OCI-LY1 (cell line): ENCODE results near the gene MARCHF6.

Experiments
- H2AFZ ChIP-seq: fragments of 200-600 bp; sonication (generic), shearing (Covaris generic); 2 replicates; pipeline ENCODE4 v1.6.0; 2014; ENCODE audit warnings: antibody characterized with exemption, mild to moderate bottlenecking, low read length
- H3F3A ChIP-seq: fragments of 200-600 bp; sonication (generic), shearing (Covaris generic); 2 replicates; pipeline ENCODE4 v1.6.0; 2014; ENCODE audit warnings: mild to moderate bottlenecking, antibody characterized with exemption, low read length, moderate library complexity; ENCODE audit not compliant: insufficient read depth
- H3K27ac ChIP-seq: fragments of 200-600 bp; sonication (generic); 2 replicates; pipeline ENCODE4 v1.5.1; 2014; ENCODE audit warnings: low read length, mixed run types, mild to moderate bottlenecking, low read depth; ENCODE audit not compliant: poor library complexity, severe bottlenecking
- H3K27me3 ChIP-seq: fragments of 200-600 bp; sonication (generic); 2 replicates; pipeline ENCODE4 v1.6.0; 2014; ENCODE audit warnings: antibody characterized with exemption, mild to moderate bottlenecking, low read length, moderate library complexity; ENCODE audit not compliant: insufficient read depth
- H3K36me3 ChIP-seq: fragments of 200-600 bp; sonication (generic); 2 replicates; pipeline ENCODE4 v1.6.1; 2014; ENCODE audit warnings: mild to moderate bottlenecking, antibody characterized with exemption, low read length, moderate library complexity, mixed read lengths; ENCODE audit not compliant: insufficient read depth
- H3K4me1 ChIP-seq: fragments of 200-600 bp; sonication (generic); 2 replicates; pipeline ENCODE4 v1.5.1; 2014; ENCODE audit warnings: mild to moderate bottlenecking, low read length, moderate library complexity; ENCODE audit not compliant: insufficient read depth, severe bottlenecking
- H3K4me2 ChIP-seq: fragments of 200-600 bp; sonication (generic), shearing (Covaris generic); 2 replicates; pipeline ENCODE4 v1.6.1; 2014; ENCODE audit warnings: low read length
- H3K4me3 ChIP-seq: fragments of 200-600 bp; sonication (generic); 2 replicates; pipeline ENCODE4 v1.5.1; 2014; ENCODE audit warnings: low read length, low read depth, mild to moderate bottlenecking, mixed read lengths; ENCODE audit not compliant: poor library complexity, severe bottlenecking
- H3K79me2 ChIP-seq: fragments of 200-600 bp; shearing (Covaris generic); 2 replicates; pipeline ENCODE4 v1.6.1; 2016; ENCODE audit warnings: mixed run types, low read length, mixed read lengths; ENCODE audit not compliant: insufficient read depth
- H3K9ac ChIP-seq: fragments of 200-600 bp; sonication (generic), shearing (Covaris generic); 2 replicates; pipeline ENCODE4 v1.6.1; 2014; ENCODE audit warnings: mild to moderate bottlenecking, low read length, mixed read lengths
- H3K9me2 ChIP-seq: fragments of 200-600 bp; sonication (generic), shearing (Covaris generic); 2 replicates; pipeline ENCODE4 v1.6.1; 2014; ENCODE audit warnings: low read depth, mild to moderate bottlenecking, low read length, mixed read lengths
- H3K9me3 ChIP-seq: fragments of 200-600 bp; shearing (Covaris generic); 2 replicates; pipeline ENCODE4 v1.6.1; 2014; ENCODE audit warnings: low read length, mixed read lengths
- H4K20me1 ChIP-seq: fragments of 200-600 bp; sonication (generic), shearing (Covaris generic); 2 replicates; pipeline ENCODE4 v1.6.0; 2016; ENCODE audit warnings: mild to moderate bottlenecking, low read length; ENCODE audit not compliant: insufficient read depth
- EZH2 ChIP-seq: fragments of 200-600 bp; sonication (generic), shearing (Covaris generic); IDR thresholded peaks from 2 replicates; pipeline ENCODE4 v1.8.0; 2017; ENCODE audit warnings: borderline replicate concordance, mixed run types, mild to moderate bottlenecking, antibody characterized with exemption, low read length, moderate library complexity, mixed read lengths
- TF ChIP-seq, protein P1 (sequence below): fragments of 200-600 bp; sonication (generic), shearing (Covaris generic); IDR thresholded peaks from 2 replicates; pipeline ENCODE4 v1.5.1; 2017; ENCODE audit warnings: mild to moderate bottlenecking, antibody characterized with exemption, low read length, moderate library complexity, mixed read lengths

Gene MARCHF6

DNA sequence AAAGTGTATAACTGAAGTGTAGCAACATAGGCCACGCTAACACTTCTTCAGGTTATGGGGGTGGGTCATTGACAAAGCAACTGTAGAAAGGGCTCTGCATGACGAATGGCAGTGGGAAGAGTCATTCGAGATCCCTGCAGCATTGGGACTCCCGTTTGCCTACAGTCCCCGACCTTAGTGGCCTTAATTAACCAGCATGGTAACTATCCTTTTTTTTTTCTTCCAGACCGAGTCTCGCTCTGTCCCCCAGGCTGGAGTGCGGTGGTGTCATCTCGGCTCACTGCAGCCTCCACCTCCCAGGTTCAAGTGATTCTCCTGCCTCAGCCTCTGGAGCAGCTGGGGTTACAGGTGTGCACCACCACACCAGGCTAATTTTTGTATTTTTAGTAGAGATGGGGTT lies 31.6 kb upstream of the MARCHF6 start:
- Histone ChIP-seq H3K9me2 (no peaks in the 10 kb centered on the region), H3K9me3 (no peaks in the 10 kb centered on the region), H3K4me3 (no peak overlapping the region), H3K4me2 (no peak overlapping the region), H3K27ac (no peak overlapping the region), H4K20me1 (no peaks in the 10 kb centered on the region), H3K79me2 (no peaks in the 10 kb centered on the region), H3K9ac (no peak overlapping the region), H3K36me3 (no peaks in the 10 kb centered on the region), H3K4me1 (no peaks in the 10 kb centered on the region), H3F3A (no peaks in the 10 kb centered on the region), H2AFZ (no peak overlapping the region), H3K27me3 (no peaks in the 10 kb centered on the region)
- TF ChIP-seq EZH2, result no peak
- TF ChIP-seq, protein P1, sequence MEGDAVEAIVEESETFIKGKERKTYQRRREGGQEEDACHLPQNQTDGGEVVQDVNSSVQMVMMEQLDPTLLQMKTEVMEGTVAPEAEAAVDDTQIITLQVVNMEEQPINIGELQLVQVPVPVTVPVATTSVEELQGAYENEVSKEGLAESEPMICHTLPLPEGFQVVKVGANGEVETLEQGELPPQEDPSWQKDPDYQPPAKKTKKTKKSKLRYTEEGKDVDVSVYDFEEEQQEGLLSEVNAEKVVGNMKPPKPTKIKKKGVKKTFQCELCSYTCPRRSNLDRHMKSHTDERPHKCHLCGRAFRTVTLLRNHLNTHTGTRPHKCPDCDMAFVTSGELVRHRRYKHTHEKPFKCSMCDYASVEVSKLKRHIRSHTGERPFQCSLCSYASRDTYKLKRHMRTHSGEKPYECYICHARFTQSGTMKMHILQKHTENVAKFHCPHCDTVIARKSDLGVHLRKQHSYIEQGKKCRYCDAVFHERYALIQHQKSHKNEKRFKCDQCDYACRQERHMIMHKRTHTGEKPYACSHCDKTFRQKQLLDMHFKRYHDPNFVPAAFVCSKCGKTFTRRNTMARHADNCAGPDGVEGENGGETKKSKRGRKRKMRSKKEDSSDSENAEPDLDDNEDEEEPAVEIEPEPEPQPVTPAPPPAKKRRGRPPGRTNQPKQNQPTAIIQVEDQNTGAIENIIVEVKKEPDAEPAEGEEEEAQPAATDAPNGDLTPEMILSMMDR, result no peak

DNA sequence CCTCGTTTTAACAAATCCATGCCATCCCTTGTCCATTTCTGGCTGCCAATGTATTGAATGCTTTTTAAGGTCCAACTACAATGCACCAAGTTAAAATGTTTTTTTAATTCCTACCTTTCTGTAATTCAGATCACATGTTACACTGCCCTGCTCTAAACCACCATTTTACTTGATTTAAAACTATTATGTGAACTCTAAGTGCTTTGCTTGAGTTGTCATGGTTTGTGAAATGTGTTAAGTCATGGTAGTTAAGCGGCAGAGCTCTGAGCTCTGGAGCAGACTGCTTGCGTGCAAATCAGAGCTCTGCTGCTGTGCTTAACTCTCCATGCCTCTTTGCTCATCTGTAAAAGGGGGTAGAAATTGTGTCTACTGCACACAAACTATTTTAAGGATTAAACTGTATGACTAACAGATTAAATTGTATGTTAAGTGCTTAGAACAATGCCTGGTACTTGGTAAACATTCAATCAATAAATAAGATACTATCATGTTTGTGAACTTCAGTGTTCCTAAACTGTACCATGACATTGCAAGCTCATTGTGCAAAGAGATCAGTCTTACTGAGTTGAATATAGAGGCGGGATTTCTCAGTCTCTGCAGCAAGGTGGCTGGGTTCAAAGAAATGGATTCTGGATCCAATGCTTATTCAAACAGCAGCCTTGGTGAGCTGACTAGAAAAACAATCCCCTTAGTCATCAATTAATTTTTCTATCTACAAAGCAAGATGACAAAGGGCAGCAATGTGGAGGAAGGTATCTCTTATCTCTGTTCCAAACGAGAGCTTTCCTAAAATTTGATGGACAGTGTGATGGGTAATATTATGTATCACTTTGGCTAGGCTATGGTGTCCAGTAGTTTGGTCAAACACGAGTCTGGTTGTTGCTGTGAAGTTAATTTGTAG lies 29.7 kb upstream of the MARCHF6 start:
- no peaks in the 10 kb centered on the region for H3K36me3 ChIP-seq
- no peak overlapping the region for H3K4me3 ChIP-seq
- no peak overlapping the region for H3K9ac ChIP-seq
- H4K20me1 ChIP-seq, result no peaks in the 10 kb centered on the region
- H3K9me2 ChIP-seq, result no peaks in the 10 kb centered on the region
- no peaks in the 10 kb centered on the region for H3K79me2 ChIP-seq
- H3K27me3 ChIP-seq, result no peaks in the 10 kb centered on the region
- H3K9me3 ChIP-seq, result no peaks in the 10 kb centered on the region
- no peaks in the 10 kb centered on the region for H3K4me1 ChIP-seq
- H2AFZ ChIP-seq, result no peak overlapping the region
- no peak overlapping the region for H3K27ac ChIP-seq
- no peak for TF ChIP-seq EZH2
- TF ChIP-seq, protein P1, result no peak
- no peaks in the 10 kb centered on the region for H3F3A ChIP-seq
- no peak overlapping the region for H3K4me2 ChIP-seq

DNA sequence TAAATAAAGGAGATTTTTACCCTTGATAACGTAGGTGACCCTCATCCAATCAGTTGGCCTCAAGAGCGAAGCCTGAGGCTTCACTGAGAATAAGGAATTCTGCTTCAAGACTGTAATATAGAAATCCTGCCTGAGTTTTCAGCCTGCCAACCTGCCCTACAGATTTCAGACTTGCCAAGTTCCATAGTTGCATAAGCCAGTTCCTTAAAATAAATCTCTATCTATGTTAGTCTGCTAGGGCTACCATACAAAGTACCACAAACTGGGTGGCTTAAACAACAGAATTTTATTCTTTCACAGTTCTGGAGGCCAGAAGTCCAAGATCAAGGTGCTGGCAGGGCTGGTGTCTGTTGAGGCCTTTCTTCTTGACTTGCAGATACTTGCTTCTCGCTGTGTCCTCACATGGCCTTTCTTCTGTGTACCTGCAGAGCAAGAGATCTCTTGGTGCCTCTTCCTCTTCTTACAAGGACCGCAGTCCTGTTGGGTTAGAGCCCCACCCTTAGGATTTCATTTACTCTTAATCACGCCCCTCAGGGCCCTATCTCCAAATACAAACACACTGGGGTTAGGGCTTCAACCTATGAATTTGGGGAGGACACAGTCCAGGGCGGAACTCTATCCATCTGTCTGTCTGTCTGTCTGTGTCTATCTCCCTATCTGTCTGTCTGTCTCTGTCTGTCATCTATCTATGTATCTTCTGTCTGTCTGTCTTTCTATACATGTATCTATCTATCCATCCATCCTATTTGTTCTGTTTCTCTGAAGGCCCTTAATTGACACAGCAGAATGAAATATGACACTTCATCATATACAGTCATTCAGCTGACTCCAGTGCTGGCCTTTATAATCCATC lies 28.8 kb upstream of the MARCHF6 start:
- Histone ChIP-seq H3K9me3 (no peaks in the 10 kb centered on the region), H3K4me3 (no peak overlapping the region), H3K9me2 (no peaks in the 10 kb centered on the region), H3K36me3 (no peaks in the 10 kb centered on the region), H3F3A (no peaks in the 10 kb centered on the region), H2AFZ (no peak overlapping the region), H3K9ac (no peak overlapping the region), H4K20me1 (no peaks in the 10 kb centered on the region), H3K27ac (no peak overlapping the region), H3K27me3 (no peaks in the 10 kb centered on the region), H3K79me2 (no peaks in the 10 kb centered on the region), H3K4me1 (no peaks in the 10 kb centered on the region), H3K4me2 (no peak overlapping the region)
- TF ChIP-seq, protein P1, result no peak
- TF ChIP-seq EZH2, result no peak
